ENCODE measurements around the gene CA7.

Gene CA7

DNA sequence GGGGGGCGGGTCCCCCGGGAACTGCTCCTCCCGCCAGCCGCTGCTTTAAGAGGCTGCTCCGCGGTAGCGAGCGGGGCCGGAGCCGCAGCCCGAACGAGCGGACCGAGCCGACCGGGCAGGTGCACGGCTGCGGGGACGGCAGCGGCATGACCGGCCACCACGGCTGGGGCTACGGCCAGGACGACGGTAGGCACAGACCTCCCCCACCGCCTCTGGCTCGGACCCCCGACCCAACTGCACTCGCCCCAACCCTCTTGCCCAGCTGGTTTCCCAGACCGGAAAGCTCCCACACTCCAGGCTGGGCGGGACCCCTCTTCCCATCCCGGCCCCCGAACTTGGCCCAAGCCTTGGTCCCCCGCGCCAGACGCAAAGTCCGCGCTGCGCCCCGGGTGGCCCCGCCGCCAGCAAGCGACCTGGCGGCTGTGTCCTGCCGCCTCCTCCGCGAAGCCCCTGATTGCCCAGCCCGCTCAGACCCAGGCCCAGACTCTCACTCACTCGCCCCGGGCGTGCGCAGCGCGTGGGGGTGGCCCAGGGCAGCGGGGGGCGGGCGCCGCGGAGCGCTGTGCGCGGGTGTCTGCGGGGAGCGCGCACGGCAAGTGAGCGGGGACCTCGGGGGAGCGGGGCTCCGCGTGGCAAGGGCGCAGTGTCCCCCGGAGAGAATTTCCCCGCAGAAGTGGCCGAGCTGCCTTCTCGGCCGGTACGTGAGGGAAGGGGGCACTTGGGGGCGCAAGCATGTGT lies at the start of gene CA7:
TSS of gene CA7 (plus strand) at position 73 of the 738 bp plus-strand sequence. CDS start at position 147, 74 bp downstream.
- in situ Hi-C loops (cut with MboI; ENCODE audit: low sequenced_read_pairs) = no loop called here

DNA sequence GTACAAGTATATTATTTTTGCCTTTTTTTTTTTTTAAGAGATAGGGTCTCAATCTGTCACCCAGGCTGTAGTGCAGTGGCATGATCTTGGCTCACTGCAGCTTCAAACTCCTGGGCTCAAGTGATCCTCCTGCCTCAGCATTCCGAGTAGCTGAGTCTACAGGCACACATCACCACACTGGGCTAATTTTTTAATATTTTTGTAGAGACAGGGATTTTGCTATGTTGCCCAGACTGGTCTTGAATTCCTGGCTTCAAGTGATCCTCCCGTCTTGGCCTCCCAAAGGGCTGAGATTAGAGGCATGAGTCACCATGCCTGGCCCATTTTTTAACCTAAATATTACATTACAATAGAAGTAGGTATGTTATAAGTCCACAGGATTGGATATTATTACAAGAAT lies 46.1 kb upstream of the CA7 start:
- in situ Hi-C loops (cut with MboI; ENCODE audit: low sequenced_read_pairs) = no loop called here

DNA sequence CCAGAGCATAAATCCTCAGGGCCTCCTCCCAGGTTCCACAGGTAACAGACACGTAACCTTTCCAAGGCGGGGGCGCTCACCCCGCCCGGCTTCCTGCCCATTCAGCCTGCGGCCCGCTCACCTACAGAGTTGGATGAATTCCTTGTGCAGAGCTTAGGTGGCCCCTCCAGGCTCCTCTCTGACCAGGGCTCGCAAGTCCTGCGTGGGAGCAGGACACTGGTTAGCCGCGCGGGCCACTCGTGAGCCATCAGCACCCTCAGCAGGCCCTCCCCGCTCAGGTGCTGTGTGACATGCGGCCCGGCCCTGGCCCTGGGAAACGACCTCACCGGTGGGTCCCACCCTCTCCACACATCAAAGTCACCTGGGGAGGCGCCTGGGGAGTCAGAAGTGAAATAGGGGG lies 43.4 kb upstream of the CA7 start:
- in situ Hi-C loops (cut with MboI; ENCODE audit: low sequenced_read_pairs) = no loop called here

DNA sequence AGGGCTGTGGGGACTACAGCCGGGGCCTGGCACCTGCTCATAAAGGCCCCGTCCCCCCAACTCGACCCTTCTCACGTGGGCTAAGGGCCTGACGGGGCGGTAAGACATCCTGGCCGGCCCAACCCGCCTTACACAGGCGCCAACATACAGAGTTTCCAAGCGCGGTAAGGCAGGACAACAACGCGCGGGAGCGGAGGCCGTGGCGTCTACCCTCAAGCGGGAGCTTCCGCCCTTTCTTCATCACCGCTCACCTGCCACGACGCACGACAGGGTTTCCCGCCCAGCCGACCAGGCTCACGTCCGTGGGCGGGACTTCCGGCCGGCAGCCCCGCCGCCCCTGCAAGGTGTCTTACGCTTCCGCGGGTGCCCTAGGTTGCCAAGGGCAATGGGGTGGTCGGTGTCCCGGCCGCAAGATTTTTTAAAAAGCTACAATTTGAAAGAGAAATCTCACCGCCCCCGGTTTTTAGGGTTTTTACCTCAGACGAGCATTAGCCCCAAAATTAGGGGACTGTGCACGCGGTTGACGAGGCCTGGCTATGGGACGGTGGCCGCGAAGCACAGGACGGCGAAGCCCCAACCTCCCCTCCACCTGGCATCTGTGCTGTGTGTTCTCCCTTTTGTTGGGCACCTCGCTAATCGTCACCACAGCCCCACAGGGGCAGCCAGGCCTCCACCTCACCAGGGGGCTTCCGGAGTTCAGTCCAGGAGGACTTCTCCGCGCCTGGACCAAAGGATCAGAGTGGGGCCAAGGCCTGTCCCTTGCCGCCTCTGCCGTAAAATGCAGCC lies 42.7 kb upstream of the CA7 start, which contains the start of gene TERB1:
TSS of gene TERB1 (minus strand) at position 265 of the 786 bp plus-strand sequence. CDS start 4,786 bp downstream, outside the sequence.
- in situ Hi-C loops (cut with MboI; ENCODE audit: low sequenced_read_pairs) = no loop called here

DNA sequence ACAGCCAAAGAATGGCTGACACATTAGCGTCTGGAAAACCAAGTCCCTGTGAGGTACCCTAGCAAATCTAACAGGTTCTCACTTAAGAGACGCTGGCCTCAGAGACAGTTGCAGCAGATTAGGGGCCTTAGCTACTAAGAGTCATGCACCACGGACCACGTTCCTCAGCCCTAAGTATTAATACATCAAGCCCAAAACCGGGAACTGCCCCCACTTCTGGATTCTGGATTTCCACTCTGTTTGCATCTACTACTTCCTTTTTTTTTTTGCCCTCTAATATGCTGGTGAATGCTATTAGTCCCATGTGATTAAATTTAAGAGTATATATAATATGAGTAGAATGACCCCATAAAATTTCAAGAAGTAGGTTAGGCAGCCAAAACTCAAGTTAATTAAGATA lies 42.1 kb upstream of the CA7 start:
- in situ Hi-C loops (cut with MboI; ENCODE audit: low sequenced_read_pairs) = no loop called here

DNA sequence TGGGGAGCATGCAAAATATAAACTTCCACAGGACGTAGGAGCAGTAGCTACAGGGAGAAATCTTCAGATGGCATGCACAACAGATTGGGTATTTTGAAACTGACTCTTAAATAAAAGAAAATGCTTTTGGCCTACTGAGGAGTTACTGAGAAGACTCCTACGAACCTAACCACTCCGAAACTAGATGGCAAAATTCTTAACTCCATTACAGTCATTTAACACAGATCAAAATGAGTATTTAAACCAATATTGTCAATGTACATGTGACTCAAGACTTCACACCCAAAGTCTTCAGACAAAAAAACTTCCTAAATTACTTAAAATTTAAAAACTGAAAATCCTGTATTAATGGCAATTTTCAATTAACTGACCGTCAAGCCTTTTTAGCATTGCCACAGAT lies 34.4 kb upstream of the CA7 start:
- in situ Hi-C loops (cut with MboI; ENCODE audit: low sequenced_read_pairs) = no loop called here

DNA sequence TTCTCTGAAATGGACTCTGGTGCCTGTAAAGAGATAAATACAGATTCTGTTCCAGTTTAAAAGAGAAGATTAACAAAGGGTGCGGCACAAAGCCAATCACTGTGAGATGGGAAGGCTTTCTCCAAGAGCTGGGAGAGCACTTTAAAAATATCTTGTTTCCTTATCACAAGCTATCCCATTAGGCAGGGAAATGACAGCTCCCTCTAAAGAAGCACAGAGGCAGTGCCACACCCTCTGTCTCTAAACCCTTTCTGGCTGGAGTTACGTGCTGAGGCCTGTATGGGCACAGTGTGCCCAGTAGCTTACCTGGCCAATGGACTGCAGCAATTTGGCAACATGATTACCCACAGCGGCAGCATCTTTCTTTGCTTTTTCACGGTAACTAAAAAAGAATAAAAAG lies 33.8 kb upstream of the CA7 start:
- in situ Hi-C loops (cut with MboI; ENCODE audit: low sequenced_read_pairs) = no loop called here

DNA sequence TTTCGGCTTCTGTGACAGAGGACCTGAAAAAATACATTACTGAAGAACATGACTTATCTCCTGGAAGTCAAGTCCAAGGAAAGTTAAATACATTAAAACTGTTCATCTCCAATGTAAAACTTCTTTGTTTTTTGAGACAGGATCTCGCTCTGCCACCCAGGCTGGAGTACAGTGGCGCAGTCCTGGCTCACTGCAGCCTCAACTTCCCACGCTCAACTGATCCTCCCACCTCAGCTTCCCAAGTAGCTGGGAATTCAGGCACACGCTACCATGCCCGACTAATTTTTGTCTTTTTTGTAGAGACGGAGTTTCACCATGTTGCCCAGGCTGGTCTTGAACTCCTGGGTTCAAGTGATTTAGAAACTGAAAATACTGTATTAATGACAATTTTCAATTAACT lies 33.2 kb upstream of the CA7 start:
- in situ Hi-C loops (cut with MboI; ENCODE audit: low sequenced_read_pairs) = no loop called here

DNA sequence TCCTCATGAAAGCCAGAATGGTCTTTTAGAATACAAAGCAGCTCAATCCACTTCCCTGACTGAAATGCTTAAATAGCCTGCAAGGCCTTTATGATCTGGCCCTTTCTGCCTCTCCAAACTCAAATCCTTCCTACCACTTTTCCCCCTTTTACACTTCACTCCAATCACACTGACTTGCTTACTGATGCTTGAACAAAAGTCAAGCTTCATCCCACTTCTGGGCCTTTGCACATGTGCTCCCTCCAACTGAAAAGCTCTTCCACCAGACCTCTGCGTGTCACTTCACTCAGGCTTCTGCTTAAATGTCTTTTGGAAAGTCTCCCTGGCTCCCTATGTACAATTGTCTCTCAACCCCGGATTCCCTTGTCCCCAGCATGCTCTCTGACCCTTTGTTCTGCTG lies 29.5 kb upstream of the CA7 start:
- in situ Hi-C loops (cut with MboI; ENCODE audit: low sequenced_read_pairs) = no loop called here

DNA sequence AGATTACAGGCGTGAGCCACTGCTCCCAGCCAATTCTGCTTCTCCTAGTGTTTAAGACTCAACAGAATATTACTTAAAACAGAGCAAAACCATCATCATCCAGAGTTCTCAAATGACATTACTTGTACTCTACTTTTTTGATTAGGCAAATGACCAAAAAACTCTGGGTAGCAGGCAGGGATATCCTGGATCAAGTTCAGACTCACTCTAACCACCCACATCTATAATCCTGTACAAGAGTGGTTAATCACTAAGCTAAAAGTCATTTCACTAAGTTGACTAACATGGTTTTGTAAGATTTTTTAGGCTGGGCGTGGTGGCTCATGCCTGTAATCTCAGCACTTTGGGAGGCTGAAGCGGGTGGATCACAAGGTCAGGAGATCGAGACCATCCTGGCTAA lies 20.2 kb upstream of the CA7 start:
- in situ Hi-C loops (cut with MboI; ENCODE audit: low sequenced_read_pairs) = no loop called here

DNA sequence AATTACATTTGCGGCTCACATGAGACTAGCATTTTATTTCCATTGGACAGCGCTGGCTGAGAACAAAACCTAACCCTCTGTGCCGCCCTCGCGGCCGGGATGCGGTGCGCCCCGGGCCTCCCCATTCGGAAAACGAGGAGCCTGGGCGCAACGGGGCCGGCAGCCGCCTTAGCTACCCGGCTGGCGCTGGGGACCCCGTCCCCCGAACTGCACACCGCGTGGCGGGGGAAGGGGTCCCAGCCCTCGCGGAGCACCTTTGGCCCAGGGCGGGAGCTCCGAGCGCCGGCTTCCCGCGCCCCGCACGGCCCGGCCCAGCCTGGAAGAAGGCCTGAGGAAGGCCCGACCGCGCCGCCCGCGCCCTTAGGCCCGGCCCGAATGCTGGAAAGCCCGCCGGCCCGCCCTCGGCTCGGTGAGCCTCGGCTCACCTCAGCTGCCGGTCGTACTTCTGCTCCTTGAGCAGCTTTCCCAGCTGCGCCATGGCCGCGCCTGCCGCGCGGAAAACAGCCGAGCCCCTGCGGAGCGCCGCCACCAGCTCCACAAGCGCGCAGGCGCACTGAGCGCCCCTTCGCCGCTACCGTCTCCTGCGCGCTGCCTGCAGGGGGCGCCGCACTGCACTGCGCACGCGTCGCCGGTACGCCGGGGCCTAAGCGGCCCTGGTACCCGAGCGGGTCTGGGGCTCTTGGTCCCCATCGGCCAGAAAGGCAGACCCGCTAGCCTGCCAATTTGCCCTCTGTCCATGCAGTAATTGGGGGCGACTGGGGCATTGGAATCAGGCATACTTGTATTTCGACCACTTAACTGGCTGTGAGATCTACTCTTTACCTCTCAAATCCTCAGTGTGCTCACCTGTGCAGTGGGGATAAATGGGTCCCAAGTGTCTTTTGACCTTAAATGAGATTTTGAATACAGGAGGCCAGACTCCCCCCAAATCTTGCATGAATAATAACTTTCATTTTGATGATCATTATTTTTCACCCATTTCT lies 13.5 kb upstream of the CA7 start, which contains the start of gene NAE1:
TSS of gene NAE1 (minus strand) at position 555 of the 983 bp plus-strand sequence. CDS start at position 478, 77 bp downstream.
- in situ Hi-C loops (cut with MboI; ENCODE audit: low sequenced_read_pairs) = no loop called here

DNA sequence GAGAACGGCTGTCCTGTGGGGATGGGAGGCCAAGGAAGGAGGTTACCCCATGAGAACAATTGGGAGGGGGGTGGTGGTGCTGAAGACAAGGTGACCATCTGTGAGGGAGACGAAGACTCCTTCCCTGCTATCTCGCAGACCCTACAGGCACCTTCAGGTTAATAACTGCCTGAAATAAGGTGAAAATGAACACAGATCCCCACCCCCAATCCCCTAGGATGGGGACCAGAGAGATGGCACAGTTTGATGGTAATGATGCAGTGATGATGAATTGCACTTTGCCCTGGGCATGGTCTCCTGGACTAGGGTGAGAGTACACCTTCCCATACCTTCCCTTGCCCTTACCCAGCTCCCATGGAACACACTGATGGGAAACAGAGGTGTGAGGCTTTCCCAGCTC lies 12.0 kb upstream of the CA7 start:
- in situ Hi-C loops (cut with MboI; ENCODE audit: low sequenced_read_pairs) = no loop called here

DNA sequence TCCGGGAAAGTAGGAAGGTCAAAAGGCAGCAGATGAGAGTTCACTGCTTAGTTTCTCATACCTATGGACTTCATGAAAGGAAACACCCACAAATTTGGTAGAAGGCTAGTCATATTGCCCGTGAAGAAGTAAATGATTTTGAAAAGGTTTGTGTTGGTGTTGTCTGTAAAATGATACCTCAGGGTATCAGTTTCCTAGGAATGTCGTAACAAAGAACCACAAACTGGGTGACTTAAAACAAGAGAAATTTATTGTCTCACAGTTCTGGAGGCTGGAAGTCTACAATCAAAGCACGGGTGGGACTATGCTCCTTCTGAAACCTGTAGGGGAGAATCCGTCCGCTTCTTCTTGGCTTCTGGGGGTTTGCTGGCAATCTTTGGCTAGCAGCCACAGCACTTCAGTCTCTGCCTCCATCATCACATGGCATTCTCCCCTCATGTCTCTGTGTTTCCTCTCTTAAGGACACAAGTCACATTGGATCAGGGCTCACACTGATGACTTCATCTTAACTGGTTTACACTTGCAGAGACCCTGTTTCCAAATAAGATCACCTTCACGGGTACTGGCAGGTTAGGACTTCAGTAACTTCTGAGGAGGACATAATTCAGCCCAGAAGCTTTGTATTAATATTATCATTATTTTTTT lies 11.4 kb upstream of the CA7 start:
- in situ Hi-C loops (cut with MboI; ENCODE audit: low sequenced_read_pairs) = no loop called here

DNA sequence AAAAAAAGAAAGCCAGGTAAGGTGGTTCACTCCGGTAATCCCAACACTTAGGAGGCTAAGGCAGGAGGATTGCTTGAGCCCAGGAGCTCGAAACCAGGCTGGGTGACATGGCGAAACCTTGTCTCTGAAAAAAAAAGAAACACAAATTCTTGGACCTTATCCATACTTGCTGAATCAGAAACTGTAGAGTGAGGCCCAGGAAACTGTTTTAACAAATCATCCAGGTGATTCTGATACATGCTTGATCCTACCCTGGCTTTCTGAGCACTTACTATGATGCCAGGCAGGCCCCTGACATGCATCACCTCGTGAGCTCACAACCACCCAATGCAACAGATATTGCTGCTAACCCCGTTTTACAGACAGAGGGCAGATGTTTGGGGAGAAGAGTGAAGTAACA lies 9.5 kb upstream of the CA7 start:
- in situ Hi-C loops (cut with MboI; ENCODE audit: low sequenced_read_pairs) = no loop called here

DNA sequence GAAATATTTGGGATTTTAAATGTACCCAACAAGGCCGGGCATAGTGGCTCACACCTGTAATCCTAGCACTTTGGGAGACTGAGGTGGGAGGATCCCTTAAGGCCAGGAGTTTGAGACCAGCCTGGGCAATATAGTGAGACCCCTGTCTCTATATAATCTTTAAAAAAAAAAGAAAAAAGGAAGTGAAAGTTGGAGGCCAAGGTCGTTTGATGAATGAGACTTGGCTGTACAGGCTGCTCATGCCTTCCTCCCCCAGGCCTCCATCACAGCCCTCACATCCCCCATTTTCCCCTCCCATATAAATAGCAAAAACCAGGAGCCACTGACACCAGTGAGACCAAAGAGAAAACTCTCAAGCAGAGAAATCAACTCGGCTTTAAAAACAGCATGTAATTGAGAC lies 3.3 kb upstream of the CA7 start:
- in situ Hi-C loops (cut with MboI; ENCODE audit: low sequenced_read_pairs) = no loop called here

DNA sequence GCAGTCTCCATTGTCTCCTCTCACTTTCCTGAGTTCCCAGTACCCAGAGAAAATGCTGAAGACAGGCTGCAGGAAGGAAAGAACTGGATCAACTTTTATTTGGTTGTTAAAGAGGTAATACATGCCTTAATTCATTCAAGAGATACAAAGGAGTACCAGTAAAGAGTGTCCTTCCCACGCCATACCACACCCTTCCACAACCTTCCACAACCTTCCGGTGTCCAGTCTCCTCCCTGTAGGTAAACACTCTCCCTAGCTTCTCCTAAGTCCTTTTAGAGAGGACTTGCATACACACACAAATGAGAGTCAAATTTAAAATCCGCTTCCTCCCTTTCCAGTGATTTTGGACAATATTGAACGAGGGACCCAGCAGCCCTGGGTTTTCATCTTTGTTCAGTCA lies 2.8 kb upstream of the CA7 start:
- in situ Hi-C loops (cut with MboI; ENCODE audit: low sequenced_read_pairs) = no loop called here

DNA sequence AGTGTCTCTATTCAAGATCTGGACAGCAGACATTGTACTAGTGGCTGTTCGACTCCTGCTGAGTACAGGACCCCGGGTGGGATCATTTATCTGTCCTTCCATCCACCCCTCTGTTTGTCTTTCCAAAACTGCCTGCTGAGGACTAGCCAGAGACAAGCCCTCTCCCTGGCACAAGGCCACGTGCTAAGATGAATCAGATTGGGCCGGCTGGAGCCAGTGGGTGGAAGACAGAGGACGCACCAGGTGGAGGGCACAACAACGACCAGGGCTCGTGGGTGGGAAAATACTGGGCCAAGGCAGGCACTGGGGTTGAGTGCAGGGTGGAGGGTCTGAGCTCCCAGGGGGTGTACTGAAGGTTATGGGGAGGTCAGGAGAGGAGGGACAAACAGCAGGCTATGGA lies 1.4 kb upstream of the CA7 start:
- in situ Hi-C loops (cut with MboI; ENCODE audit: low sequenced_read_pairs) = no loop called here

DNA sequence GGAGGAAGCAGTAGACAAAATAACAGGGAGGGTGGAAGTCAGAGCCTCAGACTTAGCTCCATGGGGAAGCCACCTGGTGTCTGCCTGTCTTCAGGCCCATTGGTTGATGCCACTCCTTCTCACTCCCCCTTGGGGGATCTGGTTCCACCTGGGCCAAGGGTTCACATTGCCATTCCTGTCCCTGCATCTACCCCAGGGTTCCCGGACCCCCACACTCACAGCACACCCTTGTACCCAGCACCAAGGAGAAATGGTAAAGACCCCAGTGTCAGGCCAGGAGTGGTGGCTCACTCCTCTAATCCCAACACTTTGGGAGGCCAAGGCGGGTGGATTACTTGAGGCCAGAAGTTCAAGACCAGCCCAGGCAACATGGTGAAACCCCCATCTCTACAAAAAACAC lies 1.0 kb upstream of the CA7 start:
- in situ Hi-C loops (cut with MboI; ENCODE audit: low sequenced_read_pairs) = no loop called here

DNA sequence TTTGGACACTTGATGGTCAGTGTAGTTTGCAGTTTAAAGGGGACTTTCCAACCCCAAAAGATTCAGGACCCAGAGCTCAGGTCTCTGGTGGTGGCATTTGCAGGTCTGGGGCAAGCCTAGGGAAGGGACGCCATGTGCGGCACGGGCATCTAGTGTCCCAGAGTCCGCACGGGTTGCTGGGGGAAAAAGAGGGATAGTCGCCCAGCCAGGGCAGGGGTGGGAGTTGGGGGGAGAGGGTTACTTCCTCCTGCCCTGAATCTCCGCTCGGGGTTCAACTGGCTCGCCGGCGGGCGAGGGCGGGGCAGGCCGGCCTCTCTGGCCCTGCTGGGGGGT lies 239 bp upstream of the CA7 start:
- in situ Hi-C loops (cut with MboI; ENCODE audit: low sequenced_read_pairs) = no loop called here

DNA sequence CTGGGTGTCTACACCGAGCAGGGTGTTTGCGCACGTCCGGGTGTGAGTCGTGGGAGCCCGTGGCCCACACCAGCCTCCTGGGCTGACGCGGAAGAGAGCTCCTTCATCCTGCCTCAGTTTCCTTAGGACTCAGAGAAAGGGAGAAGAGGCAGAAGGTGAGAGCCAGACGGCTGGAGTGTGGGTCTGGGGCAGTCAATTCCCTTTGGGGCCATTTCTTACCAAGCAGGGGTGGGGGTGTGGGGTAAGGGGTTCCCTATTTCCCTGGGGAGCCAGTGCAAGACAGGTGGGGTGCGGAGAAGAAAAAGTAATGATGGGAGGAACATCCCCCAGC lies 831 bp downstream of the CA7 start:
- in situ Hi-C loops (cut with MboI; ENCODE audit: low sequenced_read_pairs) = no loop called here

DNA sequence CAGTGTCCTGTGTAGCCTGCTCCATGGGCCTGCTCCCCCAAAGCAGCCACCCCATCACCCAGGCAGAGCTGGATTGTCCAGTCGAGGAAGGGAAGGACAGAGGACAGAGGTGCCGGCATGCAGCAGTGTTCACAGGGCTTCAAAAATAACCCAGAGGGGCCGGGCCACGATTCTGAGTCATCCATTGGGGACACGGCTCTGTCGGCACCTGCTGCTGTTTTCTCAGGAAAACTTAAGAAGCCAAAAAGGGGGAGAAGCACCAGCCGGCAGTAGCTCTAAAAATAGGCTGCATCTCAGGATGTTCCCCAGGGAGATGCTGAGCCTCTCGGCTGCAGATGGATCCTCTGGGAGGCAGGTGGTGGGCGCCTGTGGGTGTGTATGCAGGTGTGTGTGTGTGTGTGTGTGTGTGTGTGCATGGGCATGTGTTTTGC lies 1.6 kb downstream of the CA7 start:
- in situ Hi-C loops (cut with MboI; ENCODE audit: low sequenced_read_pairs) = no loop called here
